ENCODE results near the gene WFIKKN2.
A peak's percentile ranks its signal among the peaks of the same experiment; 100 is the strongest.

GRCh38 chr17:50839591-50840310 lies 4.4 kb downstream of the WFIKKN2 start:
- TF ChIP-seq ZNF660 (CRISPR knock-in tag; IDR thresholded peaks at IDR 0.05; ENCODE audit: borderline replicate concordance, low read depth) = no peak
- TF ChIP-seq MTA3 (CRISPR knock-in tag; IDR thresholded peaks at IDR 0.05) = no peak
- peak; percentile 15 for TF ChIP-seq HNRNPLL (IDR thresholded peaks at IDR 0.05; ENCODE audit: low read depth, low read length, poor library complexity, severe bottlenecking)
- TF ChIP-seq, protein P1, sequence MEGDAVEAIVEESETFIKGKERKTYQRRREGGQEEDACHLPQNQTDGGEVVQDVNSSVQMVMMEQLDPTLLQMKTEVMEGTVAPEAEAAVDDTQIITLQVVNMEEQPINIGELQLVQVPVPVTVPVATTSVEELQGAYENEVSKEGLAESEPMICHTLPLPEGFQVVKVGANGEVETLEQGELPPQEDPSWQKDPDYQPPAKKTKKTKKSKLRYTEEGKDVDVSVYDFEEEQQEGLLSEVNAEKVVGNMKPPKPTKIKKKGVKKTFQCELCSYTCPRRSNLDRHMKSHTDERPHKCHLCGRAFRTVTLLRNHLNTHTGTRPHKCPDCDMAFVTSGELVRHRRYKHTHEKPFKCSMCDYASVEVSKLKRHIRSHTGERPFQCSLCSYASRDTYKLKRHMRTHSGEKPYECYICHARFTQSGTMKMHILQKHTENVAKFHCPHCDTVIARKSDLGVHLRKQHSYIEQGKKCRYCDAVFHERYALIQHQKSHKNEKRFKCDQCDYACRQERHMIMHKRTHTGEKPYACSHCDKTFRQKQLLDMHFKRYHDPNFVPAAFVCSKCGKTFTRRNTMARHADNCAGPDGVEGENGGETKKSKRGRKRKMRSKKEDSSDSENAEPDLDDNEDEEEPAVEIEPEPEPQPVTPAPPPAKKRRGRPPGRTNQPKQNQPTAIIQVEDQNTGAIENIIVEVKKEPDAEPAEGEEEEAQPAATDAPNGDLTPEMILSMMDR (CRISPR knock-in tag; IDR thresholded peaks at IDR 0.05) = no peak
- TF ChIP-seq, protein P2, sequence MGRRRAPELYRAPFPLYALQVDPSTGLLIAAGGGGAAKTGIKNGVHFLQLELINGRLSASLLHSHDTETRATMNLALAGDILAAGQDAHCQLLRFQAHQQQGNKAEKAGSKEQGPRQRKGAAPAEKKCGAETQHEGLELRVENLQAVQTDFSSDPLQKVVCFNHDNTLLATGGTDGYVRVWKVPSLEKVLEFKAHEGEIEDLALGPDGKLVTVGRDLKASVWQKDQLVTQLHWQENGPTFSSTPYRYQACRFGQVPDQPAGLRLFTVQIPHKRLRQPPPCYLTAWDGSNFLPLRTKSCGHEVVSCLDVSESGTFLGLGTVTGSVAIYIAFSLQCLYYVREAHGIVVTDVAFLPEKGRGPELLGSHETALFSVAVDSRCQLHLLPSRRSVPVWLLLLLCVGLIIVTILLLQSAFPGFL (CRISPR knock-in tag; IDR thresholded peaks at IDR 0.05) = no peak
- no peak for TF ChIP-seq POLR2A (IDR thresholded peaks at IDR 0.05; ENCODE audit: insufficient read depth in 1 of 2, low read depth in 2 of 2, low read length in 2 of 2)
- TF ChIP-seq ZNF350 (CRISPR knock-in tag; IDR thresholded peaks at IDR 0.05; ENCODE audit: borderline replicate concordance, low read depth) = no peak
- TF ChIP-seq SOX13 (IDR thresholded peaks at IDR 0.05) = no peak
- no peak for TF ChIP-seq SOX13 (CRISPR knock-in tag; conservative IDR thresholded peaks at IDR 0.05 in 1 of 2, IDR thresholded peaks at IDR 0.05 in 1 of 2)
- TF ChIP-seq JUNB (CRISPR knock-in tag; IDR thresholded peaks at IDR 0.05; ENCODE audit: borderline replicate concordance) = no peak
